ENCODE measurements around the gene XYLT1.

The XYLT1 gene

DNA sequence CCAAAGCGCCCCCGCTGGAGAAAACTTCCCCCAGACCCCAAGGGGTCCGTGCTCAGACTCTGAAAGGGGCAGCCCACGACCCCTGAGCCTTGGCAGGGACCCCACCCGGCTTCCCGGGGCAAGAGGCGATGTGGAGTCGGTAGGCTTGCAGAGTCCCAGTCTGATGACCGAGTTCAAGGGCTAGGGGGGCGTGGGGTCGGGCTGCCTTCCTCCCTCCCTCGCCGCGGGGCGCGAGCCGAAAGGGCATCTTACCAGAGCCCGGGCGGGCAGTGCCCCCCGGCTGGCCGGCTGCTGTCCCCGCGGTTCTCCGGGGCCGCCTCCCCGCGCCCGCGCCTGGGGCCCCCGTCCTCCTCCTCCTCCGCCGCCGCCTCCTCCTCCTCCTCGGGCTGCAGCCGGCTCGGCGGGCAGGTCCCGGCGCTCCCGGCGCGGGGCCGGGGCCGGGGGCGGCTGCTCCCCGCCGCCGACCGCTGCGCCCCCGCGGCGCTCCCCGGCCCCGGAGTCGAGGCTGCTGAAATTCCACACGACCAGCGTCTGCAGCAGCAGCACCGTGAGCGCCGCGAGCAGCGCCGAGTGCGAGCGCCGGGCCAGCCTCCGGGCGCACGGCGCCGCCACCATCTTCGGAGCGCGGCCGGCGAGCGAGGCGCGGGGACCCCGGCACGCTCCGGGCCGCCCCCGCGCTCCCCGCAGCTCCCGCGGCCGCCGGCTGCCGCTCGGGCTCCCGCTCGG is 415 bp downstream of the XYLT1 start:
- peaks cover 69% of the 10 kb centered on the region for H3K4me1 Mint-ChIP-seq
- H3K36me3 Mint-ChIP-seq (ENCODE audit: low read depth): peaks cover 3% of the 10 kb centered on the region

DNA sequence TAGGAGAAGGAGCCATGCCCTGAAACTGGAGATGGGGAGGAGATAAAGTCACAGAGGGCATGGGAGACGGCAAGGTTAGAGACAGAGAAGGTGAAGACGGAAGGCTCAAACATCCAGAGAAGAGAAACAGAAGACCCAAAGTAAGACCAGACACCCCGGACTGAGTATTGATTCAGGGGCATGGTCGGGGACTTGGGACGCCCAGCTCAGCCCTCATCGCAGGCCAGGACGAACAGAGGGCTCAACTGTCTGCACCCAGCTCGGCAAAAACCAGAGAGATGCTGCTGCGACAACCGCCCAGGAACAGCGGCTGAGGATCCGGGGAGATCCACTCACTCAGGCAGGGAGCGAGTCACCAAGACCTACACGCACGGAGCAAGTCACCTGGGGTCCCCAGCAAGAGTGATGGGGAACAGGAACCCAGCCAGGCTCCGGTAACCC is 999 bp downstream of the XYLT1 start:
- H3K9me3 Mint-ChIP-seq: no peaks in the 10 kb centered on the region
- H3K27me3 Mint-ChIP-seq (ENCODE audit: low read depth, poor library complexity): peaks cover 23% of the 10 kb centered on the region
- peak; percentile 16 for DNase-seq
- peaks cover 4% of the 10 kb centered on the region for H3K36me3 Mint-ChIP-seq (ENCODE audit: low read depth)
- H3K27ac Mint-ChIP-seq: no peak overlapping the region
- peaks cover 64% of the 10 kb centered on the region for H3K4me1 Mint-ChIP-seq
- TF ChIP-seq, protein P1, sequence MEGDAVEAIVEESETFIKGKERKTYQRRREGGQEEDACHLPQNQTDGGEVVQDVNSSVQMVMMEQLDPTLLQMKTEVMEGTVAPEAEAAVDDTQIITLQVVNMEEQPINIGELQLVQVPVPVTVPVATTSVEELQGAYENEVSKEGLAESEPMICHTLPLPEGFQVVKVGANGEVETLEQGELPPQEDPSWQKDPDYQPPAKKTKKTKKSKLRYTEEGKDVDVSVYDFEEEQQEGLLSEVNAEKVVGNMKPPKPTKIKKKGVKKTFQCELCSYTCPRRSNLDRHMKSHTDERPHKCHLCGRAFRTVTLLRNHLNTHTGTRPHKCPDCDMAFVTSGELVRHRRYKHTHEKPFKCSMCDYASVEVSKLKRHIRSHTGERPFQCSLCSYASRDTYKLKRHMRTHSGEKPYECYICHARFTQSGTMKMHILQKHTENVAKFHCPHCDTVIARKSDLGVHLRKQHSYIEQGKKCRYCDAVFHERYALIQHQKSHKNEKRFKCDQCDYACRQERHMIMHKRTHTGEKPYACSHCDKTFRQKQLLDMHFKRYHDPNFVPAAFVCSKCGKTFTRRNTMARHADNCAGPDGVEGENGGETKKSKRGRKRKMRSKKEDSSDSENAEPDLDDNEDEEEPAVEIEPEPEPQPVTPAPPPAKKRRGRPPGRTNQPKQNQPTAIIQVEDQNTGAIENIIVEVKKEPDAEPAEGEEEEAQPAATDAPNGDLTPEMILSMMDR (IDR thresholded peaks at IDR 0.05): no peak
- H3K4me3 Mint-ChIP-seq: peak overlapping the region; percentile 92

More for the DNA sequence above, 415 bp downstream of the XYLT1 start:
- TF ChIP-seq, protein P1 (IDR thresholded peaks at IDR 0.05): no peak
- DNase-seq: peak; percentile 56
- Mint-ChIP-seq H3K9me3 (no peaks in the 10 kb centered on the region), H3K27ac (no peak overlapping the region), H3K27me3 (ENCODE audit: low read depth, poor library complexity) (peaks cover 23% of the 10 kb centered on the region), H3K4me3 (peak overlapping the region; percentile 92)

DNA sequence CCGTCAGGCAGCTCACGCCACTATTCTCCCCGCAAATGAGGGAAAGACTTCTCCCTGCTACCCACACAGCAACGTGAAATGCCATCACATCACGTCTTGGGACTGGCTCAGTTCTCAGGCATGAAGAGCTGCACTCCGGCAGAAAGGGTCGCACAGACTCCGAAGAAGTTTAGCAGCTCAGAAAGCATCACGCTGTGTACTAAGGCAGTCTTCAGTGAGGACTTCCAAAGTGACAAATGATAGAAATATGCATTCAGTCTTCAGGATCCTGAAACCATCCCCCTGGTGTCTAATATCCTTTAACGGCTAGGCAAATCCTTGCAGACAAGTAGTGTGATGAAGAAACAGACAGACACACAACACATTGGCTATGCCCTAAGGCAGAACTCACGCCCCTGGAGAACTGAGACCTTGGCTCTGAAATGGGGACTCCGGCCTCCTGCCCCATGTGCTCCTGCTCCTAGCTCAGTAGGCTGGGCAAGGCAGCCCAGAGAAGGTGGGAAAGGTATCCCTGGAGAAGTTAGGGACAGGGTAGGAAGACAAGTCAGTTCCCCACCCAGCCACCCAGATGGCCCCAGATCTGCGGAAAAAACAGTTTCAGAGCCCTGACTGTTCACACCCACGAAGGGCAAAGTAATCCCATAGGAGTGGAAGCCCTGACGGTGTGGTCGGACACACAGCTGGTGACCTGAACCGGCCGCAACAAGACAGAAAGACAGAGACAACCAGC is 1.6 kb downstream of the XYLT1 start:
- no peak for DNase-seq
- Mint-ChIP-seq H3K36me3 (ENCODE audit: low read depth) (peaks cover 4% of the 10 kb centered on the region), H3K27me3 (ENCODE audit: low read depth, poor library complexity) (peaks cover 23% of the 10 kb centered on the region), H3K9me3 (no peaks in the 10 kb centered on the region), H3K27ac (no peak overlapping the region), H3K4me3 (peak overlapping the region; percentile 92), H3K4me1 (peaks cover 58% of the 10 kb centered on the region)
- TF ChIP-seq, protein P1 (IDR thresholded peaks at IDR 0.05): no peak

DNA sequence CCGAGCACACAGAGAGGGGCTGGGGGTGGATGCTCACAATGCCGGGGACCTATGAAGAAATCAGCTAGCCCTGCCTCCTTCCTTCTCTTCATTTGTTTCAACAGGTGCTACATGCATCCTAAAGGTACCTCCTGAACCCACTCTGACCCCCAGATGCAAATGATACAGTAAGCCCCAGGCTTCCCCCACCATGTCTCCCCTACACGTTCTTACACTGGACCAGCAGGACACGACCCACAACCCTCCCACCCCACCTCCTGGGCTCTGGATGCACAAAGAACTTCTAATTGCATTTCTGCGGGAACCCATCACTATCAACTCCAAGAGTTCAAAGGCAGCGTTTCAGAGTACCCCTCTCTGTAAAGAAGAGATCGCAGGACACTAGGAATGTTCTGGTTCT is 2.1 kb downstream of the XYLT1 start:
- DNase-seq: no peak
- no peaks in the 10 kb centered on the region for H3K9me3 Mint-ChIP-seq
- peaks cover 23% of the 10 kb centered on the region for H3K27me3 Mint-ChIP-seq (ENCODE audit: low read depth, poor library complexity)
- H3K4me3 Mint-ChIP-seq: peak overlapping the region; percentile 92
- peaks cover 4% of the 10 kb centered on the region for H3K36me3 Mint-ChIP-seq (ENCODE audit: low read depth)
- no peak overlapping the region for H3K27ac Mint-ChIP-seq
- TF ChIP-seq, protein P1 (IDR thresholded peaks at IDR 0.05): no peak
- H3K4me1 Mint-ChIP-seq: peaks cover 53% of the 10 kb centered on the region

DNA sequence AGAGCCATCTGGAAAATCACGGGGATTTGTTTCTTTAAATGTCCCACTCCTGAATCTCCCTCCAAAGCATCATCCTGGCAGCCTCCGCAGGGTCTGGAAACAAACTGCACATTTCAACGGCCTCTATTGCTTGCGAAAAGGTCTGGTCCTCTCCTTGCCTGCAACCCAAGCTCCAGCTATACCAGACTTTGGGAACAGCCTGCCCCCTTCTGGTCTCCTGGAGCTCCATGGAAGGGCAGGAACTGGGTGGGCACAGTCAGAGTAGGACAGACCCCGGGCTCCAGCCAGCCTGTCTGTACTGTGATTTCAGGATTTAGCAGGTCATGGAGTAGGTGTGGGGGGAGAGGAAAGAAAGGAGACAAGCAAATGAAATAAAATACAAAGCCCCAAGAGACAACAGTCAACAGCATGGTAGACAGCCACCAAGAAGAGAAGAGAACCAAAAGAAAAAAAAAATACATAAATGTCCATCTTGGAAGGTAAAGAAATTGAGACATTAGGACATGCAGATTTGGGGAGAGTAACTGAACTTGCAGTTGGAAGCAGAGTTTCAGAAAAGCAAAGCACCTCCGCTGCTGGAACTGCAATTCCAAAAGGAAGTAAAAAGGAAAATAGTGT is 2.7 kb downstream of the XYLT1 start:
- Mint-ChIP-seq H3K4me3 (peak overlapping the region; percentile 92), H3K27me3 (ENCODE audit: low read depth, poor library complexity) (peaks cover 23% of the 10 kb centered on the region), H3K4me1 (peaks cover 52% of the 10 kb centered on the region), H3K9me3 (no peaks in the 10 kb centered on the region), H3K27ac (no peak overlapping the region), H3K36me3 (ENCODE audit: low read depth) (peaks cover 4% of the 10 kb centered on the region)
- DNase-seq: peak; percentile 70
- TF ChIP-seq, protein P1 (IDR thresholded peaks at IDR 0.05): peak; percentile 55
